IMR-90 (cell line): ENCODE data around the gene SLC25A22. TPM values are rescaled to one million over a fixed set of nuclear protein-coding genes. Genes with fewer than 3 reads are reported as not detected.

Source experiments
- ATAC-seq: fragments of 200-7000 bp; cut with Tn5 transposase; 2 replicates; pipeline ENCODE4 v1.9.1; 2020; ENCODE audit warnings: low read depth, mild to moderate bottlenecking, moderate library complexity
- BruUV-seq: library from RNA; stranded (reverse); fragments of 400-500 nt; replicated peaks from 2 replicates; lab custom pipeline; 2021; lab: Mats Ljungman, UMichigan
- CTCF ChIA-PET: fragments of 300-600 bp; formaldehyde crosslinking; extraction: SDS; loops from one replicate; lab custom pipeline; 2021; ENCODE audit warnings: antibody characterized with exemption; lab: Yijun Ruan, JAX
- POLR2A ChIA-PET: fragments of 300-600 bp; sonication (Branson Sonifier 250); formaldehyde crosslinking; loops from one replicate; lab custom pipeline; 2022; ENCODE audit warnings: antibody characterized with exemption; ENCODE audit not compliant: unreplicated experiment; lab: Charles Lee
- DNase-seq: peaks from one replicate; pipeline ENCODE4 v3.0.0; 2013
- H2AFZ ChIP-seq: replicated peaks from 2 replicates; pipeline ENCODE3; 2013; ENCODE audit warnings: low read length, mild to moderate bottlenecking; ENCODE audit not compliant: poor library complexity
- H2AK5ac ChIP-seq: 2 replicates; pipeline ENCODE4 v1.6.1; 2013; ENCODE audit warnings: low read depth, low read length, inconsistent platforms
- H2AK9ac ChIP-seq: replicated peaks from 2 replicates; pipeline ENCODE3; 2013; ENCODE audit warnings: mild to moderate bottlenecking, low read depth, low read length, moderate library complexity; ENCODE audit not compliant: poor library complexity
- H2BK120ac ChIP-seq: 2 replicates; pipeline ENCODE4 v1.6.1; 2013; ENCODE audit warnings: low read depth, low read length, inconsistent platforms
- H2BK15ac ChIP-seq: 3 replicates; pipeline ENCODE4 v1.6.1; 2013; ENCODE audit warnings: low read depth, low read length, inconsistent platforms
- H2BK20ac ChIP-seq: 2 replicates; pipeline ENCODE4 v1.6.1; 2013; ENCODE audit warnings: low read depth, mild to moderate bottlenecking, inconsistent platforms, low read length, moderate library complexity
- H2BK5ac ChIP-seq: 2 replicates; pipeline ENCODE4 v1.6.1; 2013; ENCODE audit warnings: mild to moderate bottlenecking, low read depth, low read length, inconsistent platforms; ENCODE audit not compliant: poor library complexity, severe bottlenecking
- H3K14ac ChIP-seq: replicated peaks from 2 replicates; pipeline ENCODE4 v1.6.1; 2013; ENCODE audit warnings: low read depth, low read length, inconsistent platforms
- H3K18ac ChIP-seq: 2 replicates; pipeline ENCODE4 v1.6.1; 2013; ENCODE audit warnings: low read depth, low read length, control low read depth
- H3K23ac ChIP-seq: 2 replicates; pipeline ENCODE4 v1.6.1; 2013; ENCODE audit warnings: low read depth, low read length, inconsistent platforms
- H3K27ac ChIP-seq: 2 replicates; pipeline ENCODE4 v1.5.1; 2013; ENCODE audit warnings: mild to moderate bottlenecking, control low read depth, low read length; ENCODE audit not compliant: insufficient read depth
- H3K27me3 ChIP-seq: 2 replicates; pipeline ENCODE4 v1.6.1; 2013; ENCODE audit warnings: low read length; ENCODE audit not compliant: control insufficient read depth, insufficient read depth
- H3K36me3 ChIP-seq: 2 replicates; pipeline ENCODE4 v1.6.1; 2013; ENCODE audit warnings: low read length, mixed read lengths; ENCODE audit not compliant: control insufficient read depth, insufficient read depth
- H3K4ac ChIP-seq: 2 replicates; pipeline ENCODE4 v1.6.1; 2013; ENCODE audit warnings: low read depth, low read length, inconsistent platforms
- H3K4me1 ChIP-seq: 2 replicates; pipeline ENCODE4 v1.6.1; 2013; ENCODE audit warnings: low read length, mixed read lengths; ENCODE audit not compliant: control insufficient read depth, insufficient read depth
- H3K4me2 ChIP-seq: 2 replicates; pipeline ENCODE4 v1.6.1; 2013; ENCODE audit warnings: low read depth, mild to moderate bottlenecking, control low read depth, low read length, moderate library complexity
- H3K4me3 ChIP-seq: 2 replicates; pipeline ENCODE4 v1.5.1; 2013; ENCODE audit warnings: low read depth, mild to moderate bottlenecking, control low read depth, low read length, moderate library complexity; ENCODE audit not compliant: insufficient read depth
- H3K56ac ChIP-seq: 2 replicates; pipeline ENCODE4 v1.6.1; 2013; ENCODE audit warnings: low read length, inconsistent platforms; ENCODE audit not compliant: insufficient read depth; ENCODE audit errors: extremely low read depth
- H3K79me1 ChIP-seq, 2 experiments: 2 replicates each; pipeline ENCODE4 v1.6.1; 2013; ENCODE audit warnings: low read length in 2 of 2, inconsistent platforms in 1 of 2, low read depth in 1 of 2
- H3K9ac ChIP-seq: 2 replicates; pipeline ENCODE4 v1.6.1; 2013; ENCODE audit warnings: low read depth, low read length, control low read depth
- H3K9me1 ChIP-seq: 2 replicates; pipeline ENCODE4 v1.6.1; 2013; ENCODE audit warnings: low read length, inconsistent platforms; ENCODE audit not compliant: insufficient read depth
- H3K9me3 ChIP-seq: 2 replicates; pipeline ENCODE4 v1.6.1; 2013; ENCODE audit warnings: low read length; ENCODE audit not compliant: control insufficient read depth, insufficient read depth
- H4K20me1 ChIP-seq: 2 replicates; pipeline ENCODE4 v1.6.1; 2013; ENCODE audit warnings: low read length, inconsistent platforms; ENCODE audit not compliant: insufficient read depth
- H4K5ac ChIP-seq: 2 replicates; pipeline ENCODE4 v1.6.1; 2013; ENCODE audit warnings: mild to moderate bottlenecking, low read depth, low read length, control low read depth
- H4K8ac ChIP-seq, 2 experiments: 2 replicates each; pipeline ENCODE4 v1.6.1; 2013; ENCODE audit warnings: low read depth in 2 of 2, low read length in 2 of 2, control low read depth in 1 of 2, inconsistent platforms in 1 of 2
- H4K91ac ChIP-seq: 2 replicates; pipeline ENCODE4 v1.6.1; 2013; ENCODE audit warnings: low read depth, low read length, inconsistent platforms; ENCODE audit not compliant: insufficient read depth
- BHLHE40 ChIP-seq: fragments of 150-350 bp; IDR thresholded peaks from 2 replicates; pipeline ENCODE4 v1.6.1; 2016; ENCODE audit warnings: mild to moderate bottlenecking, low read depth, low read length
- CHD1 ChIP-seq: IDR thresholded peaks from 2 replicates; pipeline ENCODE4 v1.6.1; 2012; ENCODE audit warnings: low read depth, low read length, improper control_type of control experiment
- ELK1 ChIP-seq: fragments of 150-350 bp; IDR thresholded peaks from 2 replicates; pipeline ENCODE4 v1.6.1; 2016; ENCODE audit warnings: low read depth, mild to moderate bottlenecking, low read length, moderate library complexity, borderline replicate concordance
- MAZ ChIP-seq: IDR thresholded peaks from 2 replicates; pipeline ENCODE4 v1.6.1; 2012; ENCODE audit warnings: low read depth, mild to moderate bottlenecking, low read length, improper control_type of control experiment, moderate library complexity, borderline replicate concordance
- POLR2A ChIP-seq: IDR thresholded peaks from 2 replicates; pipeline ENCODE4 v1.6.1; 2012; ENCODE audit warnings: mild to moderate bottlenecking, low read depth, low read length
- RFX5 ChIP-seq: IDR thresholded peaks from 2 replicates; pipeline ENCODE4 v1.8.0; 2012; ENCODE audit warnings: low read depth, mild to moderate bottlenecking, low read length, moderate library complexity
- USF2 ChIP-seq: fragments of 150-350 bp; IDR thresholded peaks from 2 replicates; pipeline ENCODE4 v1.6.1; 2017; ENCODE audit warnings: mild to moderate bottlenecking, antibody characterized with exemption, low read length, low read depth
- WGBS, 2 experiments: methylation state at CpG; one replicate each; pipeline versions ENCODE4 v1.1.5 to v1.1.7; 2013; ENCODE audit warnings: missing lambda C conversion rate in 2 of 2; ENCODE audit not compliant: insufficient read length in 1 of 2; ENCODE audit errors: extremely low coverage in 2 of 2; 5-methylcytosine and 5-hydroxymethylcytosine counted together
- dilution Hi-C: fragments of 300-500 bp; cut with HindIII; formaldehyde crosslinking; loops from one replicate; pipeline ENCODE4 v1.14.3; 2018; ENCODE audit warnings: low sequenced_read_pairs; ENCODE audit not compliant: unreplicated experiment
- in situ Hi-C: fragments of 300-500 bp; cut with MboI; formaldehyde crosslinking; loops from 3 replicates; pipeline ENCODE4 v1.14.3; 2019; ENCODE audit warnings: low sequenced_read_pairs, inconsistent platforms, mixed read lengths
- intact Hi-C: fragments of 100-400 bp; cut with micrococcal nuclease; formaldehyde crosslinking; loops from 2 replicates; pipeline ENCODE4 v1.10.0; 2022
- polyA plus RNA-seq, 3 experiments: library from polyadenylated mRNA; depleted of rRNA; stranded (reverse); fragments of >200 nt; gene quantifications; 2 replicates each; pipeline ENCODE4 v1.2.3, GENCODE V29; 2012; ENCODE audit warnings: low replicate concordance in 1 of 3
- total RNA-seq: library from RNA; depleted of rRNA; stranded (reverse); fragments of >200 nt; gene quantifications from 2 replicates; pipeline ENCODE4 v1.2.3, GENCODE V29; 2012

SLC25A22 gene
- total and polyA plus RNA-seq, 2 of the 4 experiments (the other 2 are of a cell fraction), result 8.2 to 41.3 TPM

- CTCF ChIA-PET, result no interaction called here
- peaks cover 40% of the 10 kb centered on the region for H3K4me1 ChIP-seq
- ATAC-seq, result peak; percentile 30
- no peaks in the 10 kb centered on the region for H3K9me3 ChIP-seq
- peaks cover 23 to 68% of the 10 kb centered on the region in 2 experiments; a peak in 3 of 4 replicates for H3K79me1 ChIP-seq
- H3K27me3 ChIP-seq, result no peaks in the 10 kb centered on the region
- dilution Hi-C loops, result no loop called here
- peak overlapping the region; percentile 100 for H2BK5ac ChIP-seq
- 27% methylated on average over 5 of the region's 31 CpGs; no CpG with 5 or more reads in 1 of the 2 experiments for WGBS, 2 experiments
- peak overlapping the region; percentile 92 for H3K4me2 ChIP-seq
- POLR2A ChIA-PET, result interaction anchor here (1.0 to 1.6 kb wide), 2 partner anchors 10 to 15 kb away, joined by 6 to 12 read pairs; no protein-coding TSS in a partner anchor
- peaks cover 43% of the 10 kb centered on the region for H4K20me1 ChIP-seq
- peak overlapping the region; percentile 95 for H2BK120ac ChIP-seq
- H3K9me1 ChIP-seq, result peaks cover 19% of the 10 kb centered on the region
- H3K4me3 ChIP-seq, result peak overlapping the region; percentile 98
- intact Hi-C loops, result loop anchor here (10.0 kb wide), 1 partner anchor 210 kb away; no protein-coding TSS in a partner anchor
- H3K27ac ChIP-seq, result peak overlapping the region; percentile 98
- H3K18ac ChIP-seq, result peak overlapping the region; percentile 90
- H2BK15ac ChIP-seq, result peak overlapping the region; percentile 88; the same call in 2 of the 3 replicates
- H2AFZ ChIP-seq, result peak overlapping the region; percentile 79
- peak overlapping the region; percentile 92 for H4K5ac ChIP-seq
- in situ Hi-C loops, result no loop called here
- peak overlapping the region; percentile 96 for H3K4ac ChIP-seq
- DNase-seq, result peak; percentile 87
- H3K56ac ChIP-seq, result peak overlapping the region; percentile 70
- peak overlapping the region; percentile 92 for H2BK20ac ChIP-seq
- peak overlapping the region; percentile 90 for H3K23ac ChIP-seq
- peak overlapping the region; percentile 100 for H2AK9ac ChIP-seq
- peaks cover 14% of the 10 kb centered on the region for H3K36me3 ChIP-seq
- peak overlapping the region; percentile 99 for H3K14ac ChIP-seq
- H4K8ac ChIP-seq, result peak overlapping the region; percentile 32 to 91; a peak in 3 of 4 replicates
- H4K91ac ChIP-seq, result peak overlapping the region; percentile 93
- BruUV-seq, result no TSS peak
- TF ChIP-seq MAZ (peak; percentile 83), ELK1 (no peak), BHLHE40 (peak; percentile 80), CHD1 (no peak), RFX5 (no peak), POLR2A (peak; percentile 53; the same call in 1 of the 2 replicates), USF2 (peak; percentile 51; the same call in 1 of the 2 replicates)
- H2AK5ac ChIP-seq, result peak overlapping the region; percentile 100
- H3K9ac ChIP-seq, result peak overlapping the region; percentile 80
Measured at GRCh38 chr11:844693-845644, 46.9 kb upstream of the SLC25A22 start.
